Lower leg skin (tissue), 3 donors: ENCODE measurements around the gene PSORS1C2.

Source experiments
- CTCF ChIP-seq, 3 donors: fragments of 450-650 bp; IDR thresholded peaks; one replicate each; pipeline ENCODE4 v1.5.1; 2016; ENCODE audit warnings: antibody characterized with exemption in 3 of 3, mild to moderate bottlenecking in 3 of 3, moderate library complexity in 2 of 3
- POLR2A ChIP-seq, 2 donors: fragments of 450-650 bp; IDR thresholded peaks; one replicate each; pipeline ENCODE4 v1.6.1; 2016 to 2017; ENCODE audit warnings: antibody characterized with exemption in 2 of 2, mild to moderate bottlenecking in 1 of 2, moderate library complexity in 1 of 2

GRCh38 chr6:31158140-31158862, 19.4 kb upstream of the PSORS1C2 start, which contains the start of gene TCF19:
- TF ChIP-seq CTCF (IDR thresholded peaks at IDR 0.05) = no peak
- TF ChIP-seq POLR2A (IDR thresholded peaks at IDR 0.05) = no peak
